GM19238 (cell line): ENCODE results near the gene SLIT1.
A peak's percentile ranks its signal among the peaks of the same experiment; 100 is the strongest.

Experiments
- DNase-seq: peaks from one replicate; pipeline ENCODE4 v3.0.0; 2011; ENCODE audit warnings: low spot score; ENCODE audit not compliant: insufficient read length

Gene SLIT1

DNA sequence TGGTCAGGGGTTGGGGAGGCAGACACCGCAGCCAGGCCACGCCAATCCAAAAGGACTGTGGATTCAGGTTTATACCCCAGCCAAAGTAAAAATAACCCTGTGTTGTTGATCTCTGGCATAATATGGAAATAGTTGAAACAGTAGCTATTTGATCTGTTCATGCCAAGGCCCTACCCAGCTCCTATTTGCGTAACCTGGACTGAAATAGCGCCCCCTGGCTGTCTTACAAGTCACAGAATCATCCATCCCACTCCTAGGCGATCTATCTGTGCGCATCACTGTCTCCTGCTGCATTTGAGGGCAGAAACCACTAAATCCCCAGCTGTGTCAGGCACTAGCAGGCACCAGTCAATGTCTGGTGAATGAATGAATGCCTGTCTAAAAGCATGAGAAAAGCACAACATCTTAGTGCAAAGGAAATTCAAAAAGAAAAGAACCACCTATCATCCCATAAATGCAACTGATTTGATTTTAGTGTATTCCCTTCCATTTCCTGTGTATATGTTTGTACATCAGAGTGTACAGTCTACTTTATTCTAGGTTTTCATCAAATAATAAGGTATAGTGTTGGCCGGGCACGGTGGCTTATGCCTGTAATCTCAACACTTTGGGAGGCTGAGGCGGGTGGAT, 160.0 kb downstream of the SLIT1 start:
- DNase-seq = peak; percentile 49

DNA sequence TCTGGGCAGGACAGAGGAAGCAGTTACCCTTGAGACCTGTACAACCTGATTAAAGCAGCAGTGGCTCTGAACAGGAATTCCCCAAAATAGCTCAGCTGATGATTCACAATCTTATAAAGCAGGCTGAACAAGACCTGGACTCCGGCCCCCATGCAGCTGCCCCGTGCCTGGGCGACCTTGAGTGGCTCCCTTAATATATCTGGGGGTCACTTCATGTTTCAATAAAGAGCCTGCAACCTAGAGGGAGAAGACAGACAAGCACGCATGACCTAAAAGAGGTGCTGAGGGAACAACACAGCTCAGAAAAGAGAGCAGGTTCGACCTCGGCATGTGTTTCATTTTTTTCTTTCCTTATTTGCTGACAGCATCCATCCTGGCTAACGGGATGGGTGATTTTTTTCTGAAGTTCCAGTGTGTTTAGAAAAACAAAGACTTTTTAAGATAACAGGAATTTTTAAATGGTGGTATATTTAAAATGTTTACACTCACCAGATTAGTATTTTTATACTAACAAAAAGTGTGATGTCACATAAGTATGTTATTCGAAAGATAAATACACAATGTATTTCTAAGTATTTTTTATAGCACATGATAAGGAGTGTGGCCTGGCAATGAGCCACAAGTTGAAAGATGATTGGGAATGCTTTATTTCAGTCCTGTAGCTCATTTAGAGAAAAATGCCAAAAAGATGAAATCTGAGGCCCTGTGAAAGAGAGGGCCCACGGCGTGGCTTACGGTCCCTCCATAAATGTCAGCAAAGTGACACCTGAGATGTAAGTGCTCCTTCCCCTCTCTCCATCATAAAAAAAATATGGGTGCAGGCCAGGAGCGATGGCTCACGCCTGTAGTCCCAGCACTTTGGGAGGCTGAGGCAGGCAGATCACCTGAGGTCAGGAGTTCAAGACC, 161.3 kb downstream of the SLIT1 start:
- DNase-seq = no peak

DNA sequence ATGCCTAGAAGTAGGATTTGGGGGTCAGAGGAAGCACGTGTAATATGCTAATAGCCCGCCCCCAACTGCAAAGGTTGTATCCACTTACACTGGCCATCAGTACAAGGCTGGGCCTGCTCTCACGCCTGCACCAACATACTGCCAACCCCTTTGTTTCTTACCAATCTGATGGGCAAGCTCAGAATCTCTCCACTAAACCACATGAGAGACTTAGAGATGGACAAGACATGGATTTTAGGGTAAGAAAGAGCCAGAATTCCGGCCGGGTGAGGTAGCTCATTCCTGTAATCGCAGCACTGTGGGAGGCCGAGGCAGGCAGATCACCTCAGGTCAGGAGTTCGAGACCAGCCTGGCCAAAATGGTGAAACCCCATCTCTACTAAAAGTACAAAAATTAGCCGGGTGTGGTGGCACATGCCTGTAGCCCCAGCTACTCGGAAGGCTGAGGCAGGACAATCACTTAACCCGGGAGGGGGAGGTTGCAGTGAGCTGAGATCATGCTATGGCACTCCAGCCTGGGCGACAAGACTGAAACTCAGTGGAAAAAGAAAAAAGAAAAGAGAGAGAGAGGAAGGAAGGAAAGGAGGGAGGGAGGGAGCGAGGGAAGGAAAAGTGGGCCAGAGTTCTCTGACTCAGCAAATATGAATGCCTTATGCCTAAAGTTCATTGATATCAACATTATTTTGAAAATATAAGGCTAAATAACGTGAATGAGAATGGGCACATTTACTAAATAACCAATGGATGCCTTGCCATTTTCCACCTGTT, 162.2 kb downstream of the SLIT1 start:
- DNase-seq = no peak

DNA sequence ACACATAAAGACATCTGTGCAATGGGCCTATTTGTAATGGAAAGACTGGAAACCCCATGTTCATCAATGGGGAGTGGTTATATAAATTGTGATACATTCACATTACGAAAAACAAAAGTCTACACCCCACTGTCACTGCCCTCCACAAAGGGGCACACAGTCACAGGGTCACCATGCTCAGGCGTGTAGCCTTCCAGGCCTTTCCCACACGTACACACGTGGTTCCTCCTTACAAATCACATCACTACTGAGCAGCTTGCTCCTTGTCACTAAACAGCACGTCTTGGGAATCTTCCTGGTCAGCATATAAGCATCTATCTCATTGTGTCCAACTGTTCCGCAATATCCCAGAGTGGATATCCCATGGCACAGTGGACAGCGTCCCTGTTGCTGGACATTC, 163.1 kb downstream of the SLIT1 start:
- DNase-seq = no peak

DNA sequence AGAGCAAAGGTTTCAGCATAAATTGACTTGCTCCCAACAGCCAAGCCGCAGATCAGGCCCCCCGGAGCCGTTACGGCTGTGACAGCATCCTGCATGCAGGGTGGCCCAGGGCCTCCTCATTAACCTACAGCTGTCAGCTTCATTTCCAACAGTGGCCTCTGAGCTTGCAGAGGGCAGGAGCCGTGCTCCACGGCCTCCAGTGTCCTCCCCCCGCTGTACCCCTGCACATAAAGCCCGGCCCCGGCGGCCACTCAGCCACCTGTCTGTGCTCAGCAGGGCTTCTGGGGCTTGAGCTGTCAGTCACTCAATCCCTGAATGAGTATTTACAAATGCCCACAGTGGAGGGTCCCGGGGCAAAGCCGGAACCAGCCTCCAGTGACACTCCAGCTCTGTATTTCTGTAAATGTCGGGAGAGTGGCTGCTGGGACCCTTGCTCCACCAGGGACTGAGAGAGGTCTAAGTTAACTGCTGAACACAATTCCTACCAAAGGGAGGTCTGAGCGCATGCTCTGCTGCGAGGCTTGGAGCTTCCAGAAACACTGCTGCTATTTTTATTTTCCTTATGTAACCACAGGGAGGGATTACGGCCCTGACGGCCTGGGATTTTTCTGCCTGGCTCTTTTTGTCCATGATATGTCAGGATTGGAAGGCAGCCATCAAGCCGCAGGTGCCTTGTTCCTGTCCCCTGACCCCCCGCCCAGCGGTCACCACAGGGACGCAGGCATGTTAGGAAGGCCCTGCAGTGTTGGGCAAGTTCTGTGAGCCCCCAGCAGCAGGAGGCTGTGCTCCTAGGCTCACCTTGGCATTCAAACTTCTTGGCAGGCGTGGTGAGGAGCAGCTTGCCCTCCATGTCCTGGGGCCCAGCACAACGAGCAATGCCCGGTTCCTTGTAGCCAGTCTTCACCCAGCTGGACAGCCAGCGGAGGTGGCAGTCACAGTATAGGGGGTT, 165.0 kb downstream of the SLIT1 start:
- DNase-seq = no peak

DNA sequence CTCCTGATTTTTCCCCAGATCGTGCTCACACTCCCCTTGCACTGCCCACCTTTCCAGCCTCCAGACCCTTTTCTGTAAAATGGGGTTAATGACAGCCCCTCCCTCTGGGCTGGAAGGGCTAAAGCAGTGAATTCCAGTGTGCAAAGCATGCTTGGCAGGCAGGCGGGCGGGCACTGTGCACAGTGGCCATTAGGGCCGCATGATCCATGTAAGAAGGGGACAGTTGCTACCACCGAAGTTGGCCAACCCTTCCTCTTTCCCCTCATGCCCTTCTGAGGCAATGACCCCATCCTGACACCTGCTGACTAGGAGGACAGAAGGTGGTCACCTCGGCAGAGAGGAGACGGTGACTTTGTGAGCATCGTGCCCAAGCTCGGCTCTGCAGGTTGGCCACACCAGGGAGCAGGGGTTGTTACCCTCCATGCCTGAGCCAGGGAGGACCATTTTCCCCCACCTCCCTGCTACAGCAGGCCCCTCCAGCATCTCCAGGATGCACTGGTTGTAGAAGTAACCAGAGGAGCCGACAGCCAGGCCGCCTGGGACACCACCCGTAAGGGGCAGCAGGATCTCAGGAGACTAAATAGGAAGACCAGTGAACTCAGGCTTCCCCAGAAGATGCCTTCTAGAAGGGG, 166.4 kb downstream of the SLIT1 start:
- DNase-seq = no peak

DNA sequence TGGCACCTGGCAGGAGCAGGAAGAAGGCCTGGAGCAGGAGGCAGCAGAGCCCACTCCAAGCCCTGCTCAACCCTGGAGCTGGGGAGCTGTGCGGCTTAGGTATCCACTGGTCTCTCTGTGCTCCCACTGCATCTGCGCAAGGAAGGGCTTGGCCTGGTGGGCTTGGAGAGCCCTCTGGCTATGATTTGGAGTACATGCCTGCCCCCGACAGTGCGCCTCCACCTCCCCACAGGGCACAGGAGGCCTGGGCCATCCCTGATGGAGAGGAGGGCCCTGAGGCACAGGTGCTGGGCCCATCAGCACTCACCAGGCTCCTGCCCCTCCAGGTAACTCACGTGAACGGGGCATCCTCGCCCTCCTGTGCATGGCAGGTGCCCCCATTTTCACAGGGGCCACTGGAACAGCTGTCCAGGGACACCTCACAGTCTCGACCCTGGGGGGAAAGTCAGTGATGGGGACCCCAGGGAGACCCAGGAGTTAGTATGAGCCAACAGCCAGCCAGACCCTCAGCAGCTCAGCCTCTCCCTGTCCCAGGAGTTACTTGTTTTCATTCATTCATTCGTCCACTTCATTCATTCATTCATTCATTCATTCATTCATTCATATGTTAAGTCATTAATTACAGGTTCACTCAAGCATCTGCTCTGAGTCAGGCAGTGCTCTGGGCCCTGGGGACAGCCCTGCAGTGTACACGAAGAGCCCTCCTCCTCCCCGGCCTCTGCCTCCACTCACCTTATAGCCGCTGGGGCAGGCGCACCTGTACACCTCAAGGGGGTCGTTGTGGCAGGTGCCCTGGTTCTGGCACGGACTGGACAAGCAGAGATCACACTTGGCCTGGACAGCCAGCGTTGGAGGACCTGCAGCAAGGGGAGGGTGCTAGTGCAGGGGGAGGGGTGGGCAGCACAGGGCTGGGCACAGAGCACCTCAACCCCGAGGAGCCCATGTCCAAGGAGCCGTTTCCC, 167.2 kb downstream of the SLIT1 start:
- no peak for DNase-seq

DNA sequence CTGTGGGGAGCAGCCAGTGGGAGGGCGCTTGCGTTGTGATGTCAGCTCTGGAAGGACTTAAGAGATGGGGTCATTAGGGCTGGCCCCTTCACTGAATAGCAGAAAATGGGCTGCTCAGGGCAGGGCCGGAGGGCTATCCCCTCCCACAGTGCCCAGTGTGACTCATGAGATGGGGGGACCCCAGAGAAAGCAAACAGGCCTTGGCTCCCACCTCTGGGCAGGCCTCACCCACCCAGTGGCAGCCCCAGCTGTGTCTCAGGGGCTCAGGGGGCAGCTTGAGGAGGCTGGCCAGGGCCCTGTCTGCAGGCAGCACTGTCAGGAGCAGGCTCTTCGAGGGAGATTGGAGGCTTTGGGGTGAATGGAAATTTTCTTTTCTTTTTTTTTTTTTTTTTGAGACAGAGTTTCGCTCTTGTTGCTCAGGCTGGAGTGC, 168.3 kb downstream of the SLIT1 start:
- no peak for DNase-seq

DNA sequence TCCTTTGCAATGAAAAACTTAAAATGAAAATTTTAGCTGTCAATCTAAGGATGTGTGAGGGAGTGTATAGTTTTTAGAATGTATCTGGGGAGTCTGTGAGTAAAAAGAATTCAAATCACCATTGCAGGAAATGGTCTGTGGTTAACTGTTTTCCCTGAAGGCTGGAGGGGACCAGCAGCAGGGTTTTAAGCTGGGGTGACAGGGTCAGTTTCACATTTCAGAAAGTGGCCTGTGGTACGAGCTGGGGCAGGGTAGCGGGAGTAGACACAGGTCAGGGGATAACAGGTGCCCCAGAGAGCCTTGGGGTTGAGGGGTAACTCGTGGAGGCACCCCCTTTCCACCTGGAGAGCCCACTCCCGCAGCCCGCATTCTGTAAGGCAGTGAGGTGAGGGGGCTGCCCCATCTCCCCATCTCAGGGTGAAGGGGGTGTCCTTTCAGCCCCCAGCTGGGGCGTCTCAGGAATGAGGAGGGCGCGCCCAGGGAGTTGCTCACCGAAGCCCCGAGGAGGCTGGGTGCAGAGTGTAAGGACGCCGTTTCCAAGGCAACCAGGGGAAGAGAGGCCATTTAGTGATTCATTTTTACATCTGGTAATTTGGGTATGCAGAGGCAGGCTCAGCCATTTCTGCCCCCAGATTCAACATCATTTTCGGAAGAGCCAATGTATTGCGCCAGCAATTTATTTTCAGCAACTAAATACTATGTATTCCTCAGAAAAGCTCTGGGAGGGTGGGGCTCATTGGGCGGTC, 168.9 kb downstream of the SLIT1 start:
- DNase-seq = peak; percentile 69

DNA sequence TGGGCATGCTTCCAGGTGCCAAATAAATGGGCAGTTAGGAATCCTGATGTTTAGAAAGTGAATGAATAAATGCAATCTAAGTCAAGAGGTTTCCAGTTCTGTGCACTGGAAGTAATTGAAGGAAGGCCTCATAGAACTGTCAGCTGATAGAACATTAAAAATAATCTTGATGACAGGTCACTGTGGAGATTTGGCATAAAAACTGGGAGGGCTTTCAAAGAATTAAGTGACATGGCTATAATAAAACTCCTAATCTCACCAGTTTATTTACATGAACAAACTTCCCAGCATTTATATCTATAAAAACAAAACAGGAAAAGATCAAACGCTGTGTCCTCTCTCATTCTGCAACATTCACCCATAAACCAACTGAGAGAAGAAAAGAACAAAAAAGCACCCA, 170.5 kb downstream of the SLIT1 start:
- DNase-seq = no peak

DNA sequence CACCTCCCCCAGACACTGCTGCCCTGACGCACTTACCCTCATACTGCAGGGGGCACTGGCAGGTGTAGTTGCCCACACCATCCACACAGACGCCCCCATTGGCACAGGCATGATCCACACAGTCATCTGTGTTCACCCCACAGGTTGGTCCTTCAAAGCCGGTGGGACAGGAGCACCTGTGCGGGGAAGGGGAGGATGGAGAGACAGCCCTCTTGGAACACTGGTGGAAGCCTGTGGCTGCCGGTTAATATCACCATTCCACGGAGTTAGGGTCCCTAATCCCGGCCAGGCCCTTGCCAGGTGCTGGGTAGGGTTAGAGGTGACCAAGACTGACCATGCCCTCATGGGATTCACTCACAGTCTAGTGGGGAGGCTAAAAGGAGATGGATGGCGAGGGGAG, 171.8 kb downstream of the SLIT1 start:
- no peak for DNase-seq

DNA sequence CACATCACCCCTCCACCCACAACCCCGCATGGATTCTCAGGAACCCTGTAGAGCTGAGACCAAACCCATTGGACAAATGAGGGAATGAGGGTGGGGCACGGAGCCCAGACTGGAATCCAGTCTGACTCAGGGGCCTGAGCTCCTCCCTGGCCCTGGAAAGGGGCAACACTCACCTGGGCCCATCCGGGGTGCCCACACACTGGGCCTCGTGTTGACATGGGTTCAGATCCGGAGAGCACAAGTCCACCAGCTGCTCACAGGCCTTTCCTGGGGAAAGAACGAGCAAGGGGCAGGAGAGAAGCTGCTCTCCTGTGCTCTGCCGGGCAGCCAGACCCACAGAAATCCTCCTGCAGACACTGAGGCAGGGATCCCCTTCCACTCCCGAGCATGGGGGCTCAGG, 172.2 kb downstream of the SLIT1 start:
- no peak for DNase-seq

DNA sequence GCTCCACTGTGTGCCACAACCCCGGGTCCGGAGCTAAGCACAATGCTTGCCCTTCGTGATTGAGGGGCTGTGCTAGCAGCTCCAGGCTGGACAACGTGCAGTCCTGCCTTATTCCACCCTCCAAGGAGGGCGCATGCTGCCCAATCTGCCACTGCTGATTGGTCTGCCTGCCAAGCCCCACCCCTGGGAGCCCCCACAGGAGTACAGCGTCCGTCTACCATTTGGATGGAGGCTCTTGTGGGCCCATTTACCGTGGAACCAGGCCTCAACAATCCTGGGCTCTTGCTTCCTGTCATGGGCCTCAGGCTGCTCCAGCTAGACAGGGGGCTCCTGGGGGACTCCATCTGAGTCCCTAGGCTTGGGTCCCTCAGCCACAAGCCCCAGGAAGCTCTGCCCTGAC, 173.3 kb downstream of the SLIT1 start:
- DNase-seq = no peak

DNA sequence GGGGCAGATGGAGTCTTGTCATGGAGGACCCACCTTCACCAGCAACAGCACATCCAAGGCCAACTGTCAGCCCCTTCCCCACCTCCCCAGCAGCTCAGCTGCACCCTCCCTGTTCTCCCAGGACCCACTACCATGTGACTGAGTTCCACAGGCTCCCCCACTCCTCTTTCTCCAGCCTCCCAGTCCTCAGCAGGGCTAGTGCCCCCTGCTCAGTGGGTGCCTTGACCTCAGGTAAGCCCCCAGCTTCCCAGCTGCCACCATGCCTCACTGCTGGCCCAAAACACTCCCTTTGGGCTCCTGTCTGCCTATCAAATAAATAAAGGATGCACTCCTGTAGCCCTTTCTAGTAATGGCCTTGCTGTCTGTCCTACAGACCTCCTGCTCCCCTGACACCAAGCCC, 174.4 kb downstream of the SLIT1 start:
- no peak for DNase-seq

DNA sequence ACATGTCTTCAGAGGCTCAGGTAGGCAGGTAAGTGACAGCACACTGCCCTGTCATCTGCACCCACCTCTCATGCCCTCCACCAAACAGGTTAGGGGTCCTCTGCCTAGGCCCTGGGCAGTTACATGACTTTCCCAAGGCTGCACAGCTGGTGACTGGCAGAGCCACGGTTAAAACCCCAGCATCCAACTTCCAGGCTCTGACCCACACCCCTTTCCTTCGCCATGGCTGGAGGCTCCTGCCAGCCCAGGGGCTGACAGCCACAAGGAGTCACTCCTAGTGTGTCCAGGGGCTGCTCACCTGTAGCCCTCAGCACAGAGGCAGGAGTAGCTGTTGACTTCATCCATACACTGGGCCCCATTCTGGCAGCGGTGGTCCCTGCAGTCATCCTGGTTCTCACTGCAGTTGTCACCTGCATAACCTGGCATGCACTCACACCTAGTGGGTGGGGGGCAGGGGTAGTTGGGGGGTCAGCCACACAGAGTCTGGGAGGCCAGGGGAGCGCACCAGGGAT, 175.0 kb downstream of the SLIT1 start:
- no peak for DNase-seq

DNA sequence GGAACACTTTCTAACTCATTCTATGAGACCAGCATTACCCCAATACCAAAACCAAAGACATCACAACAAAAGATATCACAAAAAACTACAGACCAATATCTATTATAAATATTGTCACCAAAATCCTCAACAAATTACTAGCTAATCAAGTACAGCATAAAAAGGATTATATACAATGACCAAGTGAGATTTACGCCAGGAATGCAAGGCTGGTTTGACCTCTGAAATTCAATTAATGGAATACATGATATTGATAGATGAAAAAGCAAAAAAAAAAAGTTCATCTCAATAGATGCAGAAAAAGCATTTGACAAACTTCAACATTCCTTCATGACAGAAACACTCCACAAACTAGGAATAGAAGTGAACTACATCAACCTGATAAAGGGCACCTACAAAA, 178.3 kb downstream of the SLIT1 start:
- DNase-seq = no peak

DNA sequence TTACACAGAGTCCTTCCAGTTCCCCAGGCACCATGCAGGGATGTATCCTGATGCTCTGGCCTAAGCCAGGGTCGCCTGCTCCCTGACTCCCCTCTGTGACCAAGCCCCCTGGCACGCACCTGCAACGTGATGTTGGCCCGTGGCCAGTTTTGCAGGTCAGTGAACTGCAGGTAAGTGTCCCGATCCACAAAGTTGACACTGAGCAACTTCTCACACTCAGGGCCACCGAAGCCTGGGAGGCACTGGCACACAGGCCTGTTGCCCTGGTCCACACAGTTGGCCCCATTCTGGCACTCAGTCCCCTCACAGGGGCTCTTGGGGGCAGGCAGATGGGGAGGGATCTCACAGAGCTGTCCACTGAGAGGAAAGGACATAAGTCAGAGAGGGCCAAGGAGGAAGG, 179.4 kb downstream of the SLIT1 start:
- no peak for DNase-seq

DNA sequence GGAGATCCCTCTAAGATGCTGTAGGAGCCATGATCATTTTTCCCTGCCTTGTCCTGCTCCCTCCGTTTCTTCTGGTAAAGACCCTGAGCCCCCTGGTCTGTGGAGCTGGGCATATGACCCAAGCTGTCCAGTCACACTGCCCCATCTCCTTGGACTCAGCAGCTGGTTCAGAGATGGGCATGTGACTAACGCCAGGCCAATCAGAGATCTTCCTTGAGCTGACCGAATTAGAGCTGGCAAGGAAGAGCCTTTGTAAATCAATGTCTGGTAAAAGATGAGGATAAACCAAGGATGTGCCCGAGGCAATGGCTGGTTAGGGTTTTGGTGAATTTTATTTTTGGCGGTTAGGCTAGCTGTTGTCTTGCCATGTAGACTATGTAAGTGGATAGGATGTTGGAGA, 180.4 kb downstream of the SLIT1 start:
- no peak for DNase-seq

DNA sequence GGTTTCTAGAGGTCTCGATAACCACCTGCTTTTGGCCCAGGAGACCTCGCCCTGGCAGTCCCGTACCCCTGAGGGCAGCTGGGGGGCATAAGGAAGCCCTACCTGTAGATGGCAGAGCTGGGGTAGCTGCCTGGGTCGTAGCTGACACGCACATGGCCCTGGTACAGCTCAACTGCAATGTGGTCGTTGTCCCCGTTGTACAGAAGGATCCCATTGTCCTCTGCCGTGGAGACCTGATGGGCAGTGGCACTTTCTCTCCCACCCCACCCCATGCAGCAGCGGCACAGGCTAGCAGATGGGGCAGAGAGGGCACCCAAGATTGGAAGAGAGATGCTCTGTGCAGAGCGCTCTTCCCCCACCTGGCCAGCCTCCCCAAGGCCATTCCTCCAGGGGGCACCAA, 181.2 kb downstream of the SLIT1 start:
- DNase-seq = no peak
